Endothelial cell of umbilical vein (primary cell): ENCODE measurements around the gene SLC1A7. TPM values are rescaled to one million over a fixed set of nuclear protein-coding genes. Genes with fewer than 3 reads are reported as not detected.
A peak's percentile ranks its signal among the peaks of the same experiment; 100 is the strongest.

Experiments used
- BruUV-seq: library from RNA; stranded (reverse); fragments of 400-500 nt; replicated peaks from 2 replicates; lab custom pipeline; 2021; lab: Mats Ljungman, UMichigan
- CTCF ChIA-PET: fragments of 300-600, 350-600 bp; sonication (Branson Sonifier 250); formaldehyde crosslinking; loops from one replicate; lab custom pipeline; 2021; ENCODE audit warnings: antibody characterized with exemption, inconsistent platforms; lab: Charles Lee
- POLR2A ChIA-PET: fragments of 300-600, 350-600 bp; sonication (Branson Sonifier 250); formaldehyde crosslinking; loops from one replicate; lab custom pipeline; 2021; ENCODE audit warnings: antibody characterized with exemption, inconsistent platforms; lab: Charles Lee
- DNase-seq: peaks from one replicate; pipeline ENCODE4 v3.0.0-alpha.2; 2011; ENCODE audit warnings: low read depth, low spot score
- FAIRE-seq: peaks from 2 replicates; lab custom pipeline; 2011; peaks lifted over from hg19 to GRCh38; lab: Jason Lieb, UNC
- H2AFZ ChIP-seq: 2 replicates; pipeline ENCODE4 v1.6.0; 2012; ENCODE audit warnings: low read depth, low read length, control low read depth, inconsistent platforms
- H3K27ac ChIP-seq: 2 replicates; pipeline ENCODE4 v1.5.1; 2011; ENCODE audit warnings: low read depth, mild to moderate bottlenecking, control low read depth, low read length, moderate library complexity; ENCODE audit not compliant: insufficient read depth
- H3K27me3 ChIP-seq, 2 experiments: 2 replicates each; pipeline versions ENCODE4 v1.6.0 to v1.6.1; 2011; ENCODE audit warnings: low read length in 2 of 2, mixed read lengths in 1 of 2; ENCODE audit not compliant: control insufficient read depth in 2 of 2, insufficient read depth in 2 of 2
- H3K36me3 ChIP-seq, 2 experiments: 2 replicates in 1 of 2; 3 replicates in 1 of 2; pipeline ENCODE4 v1.5.1; 2011; ENCODE audit warnings: low read length in 2 of 2, mild to moderate bottlenecking in 1 of 2, moderate library complexity in 1 of 2; ENCODE audit not compliant: control insufficient read depth in 2 of 2, insufficient read depth in 2 of 2; ENCODE audit errors: extremely low read depth in 1 of 2
- H3K4me1 ChIP-seq: 3 replicates; pipeline ENCODE4 v1.5.1; 2011; ENCODE audit warnings: mild to moderate bottlenecking, low read length; ENCODE audit not compliant: control insufficient read depth, insufficient read depth; ENCODE audit errors: extremely low read depth
- H3K4me2 ChIP-seq: 2 replicates; pipeline ENCODE4 v1.6.1; 2011; ENCODE audit warnings: low read length, control low read depth, mixed read lengths; ENCODE audit not compliant: insufficient read depth
- H3K4me3 ChIP-seq, 3 experiments: fragments of 200-600 bp in 1 of 3; sonication (generic), shearing (Covaris generic) in 1 of 3; replicated peaks in 1 of 3; 2 replicates each; pipeline ENCODE4 v1.5.1; 2011 to 2016; ENCODE audit warnings: control low read depth in 3 of 3, low read length in 3 of 3, mild to moderate bottlenecking in 2 of 3, inconsistent platforms in 1 of 3, low read depth in 1 of 3, moderate library complexity in 1 of 3; ENCODE audit not compliant: insufficient read depth in 1 of 3
- H3K79me2 ChIP-seq: 2 replicates; pipeline ENCODE4 v1.6.0; 2012; ENCODE audit warnings: low read length, inconsistent platforms; ENCODE audit not compliant: control insufficient read depth, insufficient read depth
- H3K9ac ChIP-seq: replicated peaks from 2 replicates; pipeline ENCODE3; 2011; ENCODE audit warnings: low read length, control low read depth; ENCODE audit not compliant: insufficient read depth; ENCODE audit errors: extremely low read depth
- H3K9me1 ChIP-seq: replicated peaks from 3 replicates; pipeline ENCODE4 v1.6.0; 2011; ENCODE audit warnings: mild to moderate bottlenecking, low read length; ENCODE audit not compliant: control insufficient read depth, insufficient read depth; ENCODE audit errors: extremely low read depth
- H3K9me3 ChIP-seq: replicated peaks from 2 replicates; pipeline ENCODE4 v1.5.1; 2012; ENCODE audit warnings: low read length, inconsistent platforms; ENCODE audit not compliant: control insufficient read depth, insufficient read depth
- H4K20me1 ChIP-seq: replicated peaks from 2 replicates; pipeline ENCODE3; 2011; ENCODE audit warnings: mild to moderate bottlenecking, low read length; ENCODE audit not compliant: control insufficient read depth, insufficient read depth; ENCODE audit errors: extremely low read depth
- CTCF ChIP-seq, 2 donors: IDR thresholded peaks; 1 replicate in 1 of 2; 2 replicates in 1 of 2; pipeline ENCODE4 v1.5.1; 2011; ENCODE audit warnings: low read length in 2 of 2, mild to moderate bottlenecking in 2 of 2, moderate library complexity in 2 of 2, control low read depth in 1 of 2, inconsistent platforms in 1 of 2, low read depth in 1 of 2; ENCODE audit not compliant: insufficient read depth in 1 of 2; ENCODE audit errors: extremely low read depth in 1 of 2
- EZH2 ChIP-seq: IDR thresholded peaks from 2 replicates; pipeline ENCODE4 v1.6.1; 2012; ENCODE audit warnings: borderline replicate concordance, low read depth, mild to moderate bottlenecking, moderate library complexity, low read length, inconsistent platforms; ENCODE audit not compliant: severe bottlenecking
- FOS ChIP-seq: IDR thresholded peaks from 2 replicates; pipeline ENCODE4 v1.6.1; 2011; ENCODE audit warnings: mild to moderate bottlenecking, low read length, moderate library complexity, borderline replicate concordance; ENCODE audit not compliant: insufficient read depth
- GATA2 ChIP-seq: IDR thresholded peaks from 2 replicates; pipeline ENCODE4 v1.7.0; 2011; ENCODE audit warnings: low read depth, mild to moderate bottlenecking, moderate library complexity, mixed read lengths, low read length; ENCODE audit not compliant: insufficient read length, insufficient read depth
- JUN ChIP-seq: IDR thresholded peaks from 2 replicates; pipeline ENCODE4 v1.6.1; 2011; ENCODE audit warnings: borderline replicate concordance, low read depth; ENCODE audit not compliant: insufficient read length, insufficient read depth
- MAX ChIP-seq: IDR thresholded peaks from 2 replicates; pipeline ENCODE4 v1.6.1; 2011; ENCODE audit not compliant: insufficient read depth, insufficient read length
- MYC ChIP-seq: IDR thresholded peaks from one replicate; pipeline ENCODE4 v1.6.1; 2011; ENCODE audit warnings: mild to moderate bottlenecking, low read depth, low read length
- POLR2A ChIP-seq: IDR thresholded peaks from 2 replicates; pipeline ENCODE4 v1.6.1; 2012; ENCODE audit warnings: low read depth, mild to moderate bottlenecking, control low read depth, low read length
- POLR2AphosphoS5 ChIP-seq: IDR thresholded peaks from 2 replicates; pipeline ENCODE4 v1.6.1; 2012; ENCODE audit warnings: low read depth, mild to moderate bottlenecking, control low read depth, low read length, moderate library complexity; ENCODE audit not compliant: insufficient read depth
- dilution Hi-C: fragments of 300-500 bp; cut with MboI; formaldehyde crosslinking; loops from one replicate; pipeline ENCODE4 v1.15.0; 2019; ENCODE audit warnings: low sequenced_read_pairs; ENCODE audit not compliant: extremely low pct_ligation_motif_present
- intact Hi-C: fragments of 100-400 bp; cut with micrococcal nuclease; formaldehyde crosslinking; loops from one replicate; pipeline ENCODE4 v1.10.0; 2022
- polyA plus RNA-seq, 4 experiments: library from polyadenylated mRNA; depleted of rRNA in 3 of 4; stranded (reverse) in 3 of 4; unstranded in 1 of 4; fragments of >200 nt; gene quantifications; 2 replicates each; pipeline versions ENCODE4 v1.2.1 to v1.2.3, GENCODE V29; 2011 to 2012; ENCODE audit warnings: missing spikeins in 1 of 4
- total RNA-seq: library from RNA; stranded (reverse); gene quantifications from 2 replicates; pipeline ENCODE4 v1.2.3, GENCODE V29; 2021

Gene SLC1A7
- total and polyA plus RNA-seq, 2 donors (not counting 3 experiments of a cell fraction or from before 2014, with no cell fraction given): not detected

GRCh38 chr1:53061859-53062707 is 80.4 kb downstream of the SLC1A7 start, which contains the start of gene PODN:
PODN (plus strand) TSS chr1:53062213; CDS start chr1:53069856, 7,643 bp downstream.
- dilution Hi-C loops: no loop called here
- no peak for TF ChIP-seq GATA2
- TF ChIP-seq POLR2A: no peak
- no peak for TF ChIP-seq EZH2
- no peak for TF ChIP-seq CTCF (IDR thresholded peaks at IDR 0.05; ENCODE audit: extremely low read depth in 1 of 2, insufficient read depth in 1 of 2, low read depth in 1 of 2, low read length in 2 of 2)
- TF ChIP-seq MAX: no peak
- TF ChIP-seq JUN: no peak
- TF ChIP-seq MYC: no peak
- no peak for TF ChIP-seq FOS
- TF ChIP-seq POLR2AphosphoS5: no peak
- Histone ChIP-seq H3K4me1 (peaks cover 8% of the 10 kb centered on the region), H3K27me3 (peaks cover 6 to 31% of the 10 kb centered on the region in 2 experiments), H3K9me3 (no peaks in the 10 kb centered on the region), H3K79me2 (no peaks in the 10 kb centered on the region), H3K9me1 (no peaks in the 10 kb centered on the region), H3K27ac (no peak within 1 kb of the TSS), H3K4me3 (peak within 1 kb of the TSS; percentile 27 to 47 (median 30)), H3K4me2 (peak within 1 kb of the TSS; percentile 66), H3K36me3 (no peaks in the 10 kb centered on the region), H2AFZ (peak within 1 kb of the TSS; percentile 52), H3K9ac (no peak within 1 kb of the TSS), H4K20me1 (no peaks in the 10 kb centered on the region)
- FAIRE-seq: no peak
- no peak for DNase-seq
- intact Hi-C loops: loop anchor here (1.0 kb wide), 1 partner anchor 15 kb away; no protein-coding TSS in a partner anchor
- ChIA-PET CTCF (interaction anchor here (0.6 to 1.7 kb wide), 6 partner anchors 12 to 120 kb away, joined by 3 to 5 read pairs (median 3); no protein-coding TSS in a partner anchor), POLR2A (interaction anchor here (0.6 kb wide), 3 partner anchors 36 to 215 kb away, joined by 3 to 4 read pairs (median 3); no protein-coding TSS in a partner anchor)
- no TSS peak for BruUV-seq
